Activated naive CD8-positive, alpha-beta T cell treated with anti-CD3 and anti-CD28 coated beads for 36 hours (primary cell): ENCODE measurements around the gene ASS1. TPM values are rescaled to one million over a fixed set of nuclear protein-coding genes. Genes with fewer than 3 reads are reported as not detected.
"Not testable (repeated sequence)": the region's sequence is repeated elsewhere in the genome, so short reads cannot be mapped to it uniquely, and the experiment has no call there.

ENCODE experiments used
- DNase-seq: peaks from one replicate; pipeline ENCODE4 v3.0.0; 2021
- H3K27ac Mint-ChIP-seq: one replicate; pipeline ENCODE4 v1.8.0; 2022; ENCODE audit warnings: mild to moderate bottlenecking, moderate library complexity, mixed read lengths
- H3K27me3 Mint-ChIP-seq: one replicate; pipeline ENCODE4 v1.8.0; 2022; ENCODE audit warnings: mild to moderate bottlenecking, mixed read lengths
- H3K36me3 Mint-ChIP-seq: one replicate; pipeline ENCODE4 v1.8.0; 2021; ENCODE audit warnings: mild to moderate bottlenecking, mixed read lengths
- H3K4me1 Mint-ChIP-seq: one replicate; pipeline ENCODE4 v1.8.0; 2021; ENCODE audit warnings: mixed read lengths
- H3K4me3 Mint-ChIP-seq: one replicate; pipeline ENCODE4 v1.8.0; 2022; ENCODE audit warnings: mild to moderate bottlenecking, moderate library complexity, mixed read lengths
- H3K9me3 Mint-ChIP-seq: one replicate; pipeline ENCODE4 v1.8.0; 2022; ENCODE audit warnings: mixed read lengths
- total RNA-seq, 2 experiments: library from RNA; stranded (reverse); gene quantifications; one replicate each; pipeline ENCODE4 v1.2.3, GENCODE V29; 2021

ASS1 gene
- 1 to 10 TPM; 5.1 TPM for total RNA-seq

- Mint-ChIP-seq H3K27ac (no peak within 1 kb of the TSS), H3K9me3 (peaks cover 7% of the 10 kb centered on the region), H3K27me3 (peaks cover 58% of the 10 kb centered on the region), H3K4me3 (peak within 1 kb of the TSS; percentile 58), H3K4me1 (peaks cover 8% of the 10 kb centered on the region), H3K36me3 (no peaks in the 10 kb centered on the region)
- DNase-seq = peak; percentile 65
Observed at GRCh38 chr9:130444565-130445221, at the start of gene ASS1. Gene ASS1, plus strand, starts transcription at chr9:130444961. Its CDS starts 7,268 bp downstream, at chr9:130452229.

- Mint-ChIP-seq H3K4me3 (no peak overlapping the region), H3K27me3 (no peaks in the 10 kb centered on the region), H3K27ac (no peak overlapping the region), H3K4me1 (no peaks in the 10 kb centered on the region), H3K36me3 (no peaks in the 10 kb centered on the region), H3K9me3 (no peaks in the 10 kb centered on the region)
- no peak for DNase-seq
Observed at GRCh38 chr9:130395810-130396435, 48.8 kb upstream of the ASS1 start.

- DNase-seq = no peak
- H3K4me3 Mint-ChIP-seq = no peak overlapping the region
- no peak overlapping the region for H3K27ac Mint-ChIP-seq
- no peaks in the 10 kb centered on the region for H3K4me1 Mint-ChIP-seq
- no peaks in the 10 kb centered on the region for H3K9me3 Mint-ChIP-seq
- H3K27me3 Mint-ChIP-seq = no peaks in the 10 kb centered on the region
- no peaks in the 10 kb centered on the region for H3K36me3 Mint-ChIP-seq
Observed at GRCh38 chr9:130396581-130396980, 48.2 kb upstream of the ASS1 start.

GRCh38 chr9:130398487-130399240, 46.1 kb upstream of the ASS1 start:
- H3K27ac Mint-ChIP-seq = no peak overlapping the region
- H3K4me3 Mint-ChIP-seq = no peak overlapping the region
- no peaks in the 10 kb centered on the region for H3K36me3 Mint-ChIP-seq
- H3K27me3 Mint-ChIP-seq = no peaks in the 10 kb centered on the region
- no peak for DNase-seq
- no peaks in the 10 kb centered on the region for H3K4me1 Mint-ChIP-seq
- no peaks in the 10 kb centered on the region for H3K9me3 Mint-ChIP-seq

GRCh38 chr9:130399768-130400167, 45.0 kb upstream of the ASS1 start:
- H3K4me1 Mint-ChIP-seq = no peaks in the 10 kb centered on the region
- no peaks in the 10 kb centered on the region for H3K36me3 Mint-ChIP-seq
- no peak for DNase-seq
- H3K4me3 Mint-ChIP-seq = no peak overlapping the region
- no peaks in the 10 kb centered on the region for H3K27me3 Mint-ChIP-seq
- H3K9me3 Mint-ChIP-seq = no peaks in the 10 kb centered on the region
- H3K27ac Mint-ChIP-seq = no peak overlapping the region

- no peaks in the 10 kb centered on the region for H3K9me3 Mint-ChIP-seq
- H3K36me3 Mint-ChIP-seq = no peaks in the 10 kb centered on the region
- no peak overlapping the region for H3K27ac Mint-ChIP-seq
Observed at GRCh38 chr9:130400870-130401269, 43.9 kb upstream of the ASS1 start.

GRCh38 chr9:130401742-130402141, 43.0 kb upstream of the ASS1 start:
- not testable (repeated sequence) for H3K27ac Mint-ChIP-seq, H3K36me3 Mint-ChIP-seq, DNase-seq, H3K4me3 Mint-ChIP-seq, H3K27me3 Mint-ChIP-seq, H3K9me3 Mint-ChIP-seq, H3K4me1 Mint-ChIP-seq

More at GRCh38 chr9:130400870-130401269, 43.9 kb upstream of the ASS1 start:
- no peaks in the 10 kb centered on the region for H3K4me1 Mint-ChIP-seq
- H3K4me3 Mint-ChIP-seq = no peak overlapping the region
- DNase-seq = no peak
- no peaks in the 10 kb centered on the region for H3K27me3 Mint-ChIP-seq

GRCh38 chr9:130402243-130402642, 42.5 kb upstream of the ASS1 start:
- Mint-ChIP-seq H3K27me3 (no peaks in the 10 kb centered on the region), H3K4me3 (no peak overlapping the region), H3K9me3 (no peaks in the 10 kb centered on the region), H3K27ac (no peak overlapping the region), H3K36me3 (no peaks in the 10 kb centered on the region), H3K4me1 (no peaks in the 10 kb centered on the region)
- no peak for DNase-seq

GRCh38 chr9:130402645-130403440, 41.9 kb upstream of the ASS1 start:
- H3K27me3 Mint-ChIP-seq = no peaks in the 10 kb centered on the region

GRCh38 chr9:130405657-130406257, 39.0 kb upstream of the ASS1 start:
- no peaks in the 10 kb centered on the region for H3K4me1 Mint-ChIP-seq
- no peak for DNase-seq
- H3K36me3 Mint-ChIP-seq = no peaks in the 10 kb centered on the region
- no peaks in the 10 kb centered on the region for H3K27me3 Mint-ChIP-seq
- no peaks in the 10 kb centered on the region for H3K9me3 Mint-ChIP-seq
- H3K27ac Mint-ChIP-seq = no peak overlapping the region
- H3K4me3 Mint-ChIP-seq = no peak overlapping the region

More at GRCh38 chr9:130402645-130403440, 41.9 kb upstream of the ASS1 start:
- H3K4me1 Mint-ChIP-seq = no peaks in the 10 kb centered on the region
- H3K9me3 Mint-ChIP-seq = no peaks in the 10 kb centered on the region
- H3K36me3 Mint-ChIP-seq = no peaks in the 10 kb centered on the region
- no peak overlapping the region for H3K27ac Mint-ChIP-seq
- no peak for DNase-seq
- no peak overlapping the region for H3K4me3 Mint-ChIP-seq

GRCh38 chr9:130406278-130406895, 38.4 kb upstream of the ASS1 start:
- Mint-ChIP-seq H3K36me3 (no peaks in the 10 kb centered on the region), H3K4me3 (no peak overlapping the region), H3K27me3 (no peaks in the 10 kb centered on the region), H3K4me1 (no peaks in the 10 kb centered on the region), H3K27ac (no peak overlapping the region), H3K9me3 (no peaks in the 10 kb centered on the region)
- no peak for DNase-seq

- no peaks in the 10 kb centered on the region for H3K36me3 Mint-ChIP-seq
- H3K4me3 Mint-ChIP-seq = no peak overlapping the region
- no peak overlapping the region for H3K27ac Mint-ChIP-seq
- H3K4me1 Mint-ChIP-seq = no peaks in the 10 kb centered on the region
- no peaks in the 10 kb centered on the region for H3K9me3 Mint-ChIP-seq
- no peak for DNase-seq
- H3K27me3 Mint-ChIP-seq = no peaks in the 10 kb centered on the region
Observed at GRCh38 chr9:130407916-130408663, 36.7 kb upstream of the ASS1 start.

GRCh38 chr9:130408669-130409068, 36.1 kb upstream of the ASS1 start:
- Mint-ChIP-seq H3K4me1 (no peaks in the 10 kb centered on the region), H3K36me3 (no peaks in the 10 kb centered on the region)

GRCh38 chr9:130409246-130409645, 35.5 kb upstream of the ASS1 start:
- Mint-ChIP-seq H3K27me3 (no peaks in the 10 kb centered on the region), H3K4me3 (no peak overlapping the region), H3K27ac (no peak overlapping the region), H3K4me1 (no peaks in the 10 kb centered on the region), H3K9me3 (no peaks in the 10 kb centered on the region), H3K36me3 (no peaks in the 10 kb centered on the region)
- DNase-seq = no peak

More at GRCh38 chr9:130408669-130409068, 36.1 kb upstream of the ASS1 start:
- Mint-ChIP-seq H3K9me3 (no peaks in the 10 kb centered on the region), H3K4me3 (no peak overlapping the region), H3K27ac (no peak overlapping the region), H3K27me3 (no peaks in the 10 kb centered on the region)
- no peak for DNase-seq
